Hepatocyte (in vitro differentiated cells): ENCODE results near the gene RPS21. TPM values are rescaled to one million over a fixed set of nuclear protein-coding genes. Genes with fewer than 3 reads are reported as not detected.
"Not testable (repeated sequence)": the region's sequence is repeated elsewhere in the genome, so short reads cannot be mapped to it uniquely, and the experiment has no call there.

Experiments used
- DNase-seq: peaks from one replicate; pipeline ENCODE4 v3.0.0-alpha.2; 2016; ENCODE audit warnings: low spot score
- H2AFZ ChIP-seq: fragments of 200-600 bp; sonication (generic); 2 replicates; pipeline ENCODE4 v1.6.0; 2016; ENCODE audit warnings: antibody characterized with exemption, mild to moderate bottlenecking
- H3K27ac ChIP-seq: fragments of 200-600 bp; sonication (generic); 2 replicates; pipeline ENCODE4 v1.5.1; 2016; ENCODE audit warnings: mild to moderate bottlenecking
- H3K27me3 ChIP-seq: fragments of 200-600 bp; sonication (generic); 2 replicates; pipeline ENCODE4 v1.6.1; 2016
- H3K36me3 ChIP-seq: fragments of 200-600 bp; sonication (generic); replicated peaks from 2 replicates; pipeline ENCODE4 v1.5.1; 2016; ENCODE audit warnings: low read depth; ENCODE audit not compliant: insufficient read depth
- H3K4me1 ChIP-seq: fragments of 200-600 bp; sonication (generic); 2 replicates; pipeline ENCODE4 v1.5.1; 2016; ENCODE audit warnings: mild to moderate bottlenecking, moderate library complexity; ENCODE audit not compliant: insufficient read depth
- H3K4me2 ChIP-seq: fragments of 200-600 bp; sonication (generic); 2 replicates; pipeline ENCODE4 v1.6.0; 2016
- H3K4me3 ChIP-seq: fragments of 200-600 bp; sonication (generic); 2 replicates; pipeline ENCODE4 v1.5.1; 2016; ENCODE audit warnings: mild to moderate bottlenecking
- H3K79me2 ChIP-seq: fragments of 200-600 bp; sonication (generic); 2 replicates; pipeline ENCODE4 v1.6.0; 2017; ENCODE audit warnings: mild to moderate bottlenecking
- H3K9me2 ChIP-seq: fragments of 200-600 bp; sonication (generic); replicated peaks from 2 replicates; pipeline ENCODE4 v1.6.0; 2017; ENCODE audit warnings: mild to moderate bottlenecking; ENCODE audit not compliant: insufficient read depth
- H3K9me3 ChIP-seq: fragments of 200-600 bp; sonication (generic); 2 replicates; pipeline ENCODE4 v1.5.1; 2016; ENCODE audit warnings: low read depth, mild to moderate bottlenecking
- H4K20me1 ChIP-seq: fragments of 200-600 bp; sonication (generic); 2 replicates; pipeline ENCODE4 v1.6.0; 2016; ENCODE audit warnings: mild to moderate bottlenecking; ENCODE audit not compliant: insufficient read depth, poor library complexity, severe bottlenecking
- EZH2 ChIP-seq: fragments of 200-600 bp; sonication (generic); IDR thresholded peaks from 2 replicates; pipeline ENCODE4 v1.6.1; 2016; ENCODE audit warnings: antibody characterized with exemption, mild to moderate bottlenecking, borderline replicate concordance
- EZH2phosphoT487 ChIP-seq: fragments of 200-600 bp; sonication (generic); IDR thresholded peaks from one replicate; pipeline ENCODE4 v1.6.1; 2018; ENCODE audit warnings: antibody characterized with exemption, mild to moderate bottlenecking, low read depth, moderate library complexity; ENCODE audit not compliant: unreplicated experiment, severe bottlenecking
- WGBS: methylation state at CpG from one replicate; pipeline ENCODE4 v1.1.6; 2016; ENCODE audit warnings: low lambda C conversion rate; ENCODE audit errors: missing lambda C conversion rate; 5-methylcytosine and 5-hydroxymethylcytosine counted together
- polyA plus RNA-seq: library from polyadenylated mRNA; unstranded; fragments of >200 nt; fragmentation: Nextera tagmentation; extraction: Ambion mirVana; gene quantifications from 2 replicates; pipeline ENCODE4 v1.2.1, GENCODE V29; 2016
- total RNA-seq: library from RNA; depleted of rRNA; stranded (reverse); fragments of >200 nt; gene quantifications from 2 replicates; pipeline ENCODE4 v1.2.3, GENCODE V29; 2014
- TF ChIP-seq, protein P1 (sequence below): fragments of 200-600 bp; sonication (generic); IDR thresholded peaks from 2 replicates; pipeline ENCODE4 v1.5.1; 2016; ENCODE audit warnings: antibody characterized with exemption, mild to moderate bottlenecking; ENCODE audit not compliant: poor library complexity

RPS21 gene
- total and polyA plus RNA-seq, 2 experiments from 2014 or later: 460 to 1,754 TPM

DNA sequence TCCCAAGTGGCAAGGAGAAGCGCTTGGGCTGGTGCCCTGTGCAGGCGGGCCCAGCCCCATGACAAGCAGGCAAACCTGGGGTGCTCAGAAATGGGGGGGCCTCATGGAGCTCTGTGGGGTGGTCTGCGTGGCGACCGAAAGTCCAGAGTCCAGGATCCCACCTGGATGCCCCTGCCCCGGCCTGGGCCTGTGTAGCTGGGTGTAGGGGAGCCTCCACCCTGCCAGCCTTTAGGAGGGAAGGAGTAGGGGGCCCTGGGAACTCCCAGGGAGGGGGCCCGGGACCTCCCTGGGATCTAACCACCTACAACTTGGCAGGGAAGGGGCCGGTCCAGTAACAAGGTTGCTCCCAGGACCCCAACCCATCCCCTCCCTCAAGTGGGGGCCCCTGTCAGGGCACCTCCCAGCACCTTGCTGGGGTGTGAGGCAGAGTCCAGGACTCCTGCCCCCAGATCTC is 15.3 kb upstream of the RPS21 start:
- no peak for TF ChIP-seq EZH2phosphoT487
- TF ChIP-seq, protein P1, sequence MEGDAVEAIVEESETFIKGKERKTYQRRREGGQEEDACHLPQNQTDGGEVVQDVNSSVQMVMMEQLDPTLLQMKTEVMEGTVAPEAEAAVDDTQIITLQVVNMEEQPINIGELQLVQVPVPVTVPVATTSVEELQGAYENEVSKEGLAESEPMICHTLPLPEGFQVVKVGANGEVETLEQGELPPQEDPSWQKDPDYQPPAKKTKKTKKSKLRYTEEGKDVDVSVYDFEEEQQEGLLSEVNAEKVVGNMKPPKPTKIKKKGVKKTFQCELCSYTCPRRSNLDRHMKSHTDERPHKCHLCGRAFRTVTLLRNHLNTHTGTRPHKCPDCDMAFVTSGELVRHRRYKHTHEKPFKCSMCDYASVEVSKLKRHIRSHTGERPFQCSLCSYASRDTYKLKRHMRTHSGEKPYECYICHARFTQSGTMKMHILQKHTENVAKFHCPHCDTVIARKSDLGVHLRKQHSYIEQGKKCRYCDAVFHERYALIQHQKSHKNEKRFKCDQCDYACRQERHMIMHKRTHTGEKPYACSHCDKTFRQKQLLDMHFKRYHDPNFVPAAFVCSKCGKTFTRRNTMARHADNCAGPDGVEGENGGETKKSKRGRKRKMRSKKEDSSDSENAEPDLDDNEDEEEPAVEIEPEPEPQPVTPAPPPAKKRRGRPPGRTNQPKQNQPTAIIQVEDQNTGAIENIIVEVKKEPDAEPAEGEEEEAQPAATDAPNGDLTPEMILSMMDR: no peak
- no peak for TF ChIP-seq EZH2
- H4K20me1 ChIP-seq: no peaks in the 10 kb centered on the region
- no peak overlapping the region for H3K27ac ChIP-seq
- H3K9me3 ChIP-seq: no peaks in the 10 kb centered on the region
- DNase-seq: no peak
- no peaks in the 10 kb centered on the region for H3K36me3 ChIP-seq
- H3K4me1 ChIP-seq: peaks cover 61% of the 10 kb centered on the region
- H3K4me3 ChIP-seq: no peak overlapping the region
- WGBS: 97% methylated on average over 8 of the region's 8 CpGs
- H3K4me2 ChIP-seq: no peak overlapping the region
- H3K79me2 ChIP-seq: peaks cover 2% of the 10 kb centered on the region
- no peaks in the 10 kb centered on the region for H3K9me2 ChIP-seq
- H2AFZ ChIP-seq: no peak overlapping the region
- no peaks in the 10 kb centered on the region for H3K27me3 ChIP-seq

DNA sequence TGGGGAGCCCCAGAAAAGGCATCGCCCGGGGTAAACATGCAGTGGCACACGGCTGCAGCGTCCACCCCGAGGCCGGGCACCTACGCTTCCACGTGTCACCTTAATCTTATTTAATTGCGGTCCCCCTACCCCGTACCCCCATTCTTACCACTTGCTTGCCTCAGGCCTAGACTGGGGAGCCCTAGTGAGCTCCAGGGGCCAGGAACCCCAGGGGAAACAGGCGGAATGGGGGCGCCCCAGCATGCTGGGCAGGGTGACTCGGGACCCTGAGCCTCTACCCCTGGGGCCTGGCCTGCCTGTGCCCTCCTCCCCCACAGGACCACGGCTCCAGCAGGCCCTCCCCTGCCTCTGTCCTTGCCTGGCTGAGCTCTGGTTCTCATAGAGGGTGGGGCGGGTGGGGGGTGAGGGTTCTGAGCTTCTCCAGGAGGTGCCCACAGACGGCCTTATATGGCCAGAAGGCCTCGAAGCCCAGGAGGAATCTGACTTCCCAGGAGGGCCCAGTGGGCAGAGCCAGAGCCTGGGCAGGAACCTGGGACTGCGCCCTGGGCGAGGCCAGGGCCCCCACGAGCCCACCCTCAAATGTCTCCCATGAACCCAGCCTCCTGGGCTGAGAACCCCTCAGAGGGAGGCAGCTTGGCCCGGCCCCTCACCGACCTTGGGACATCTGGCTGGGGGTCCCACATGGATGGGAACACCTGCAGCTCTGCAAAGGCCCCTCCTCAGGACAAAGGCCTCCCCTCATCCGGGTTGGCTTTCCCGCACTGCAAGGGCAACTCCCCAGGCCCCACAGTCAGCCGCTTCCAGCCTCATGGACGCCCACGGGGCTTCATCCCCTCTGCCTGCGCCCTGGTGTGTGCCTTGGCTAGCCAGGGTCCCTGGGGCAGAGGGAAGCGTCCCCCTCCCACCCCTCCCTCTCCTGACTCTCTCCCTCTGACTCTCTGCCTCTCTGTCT is 14.6 kb upstream of the RPS21 start:
- Histone ChIP-seq H3K9me2 (no peaks in the 10 kb centered on the region), H3K4me3 (no peak overlapping the region), H4K20me1 (no peaks in the 10 kb centered on the region), H3K27me3 (no peaks in the 10 kb centered on the region), H3K27ac (no peak overlapping the region), H3K36me3 (no peaks in the 10 kb centered on the region), H3K79me2 (no peaks in the 10 kb centered on the region), H3K4me1 (peaks cover 67% of the 10 kb centered on the region), H3K9me3 (no peaks in the 10 kb centered on the region), H3K4me2 (no peak overlapping the region), H2AFZ (no peak overlapping the region)
- TF ChIP-seq EZH2phosphoT487 (no peak), EZH2 (no peak)
- TF ChIP-seq, protein P1: no peak
- no peak for DNase-seq
- 95% methylated on average over 25 of the region's 29 CpGs for WGBS

DNA sequence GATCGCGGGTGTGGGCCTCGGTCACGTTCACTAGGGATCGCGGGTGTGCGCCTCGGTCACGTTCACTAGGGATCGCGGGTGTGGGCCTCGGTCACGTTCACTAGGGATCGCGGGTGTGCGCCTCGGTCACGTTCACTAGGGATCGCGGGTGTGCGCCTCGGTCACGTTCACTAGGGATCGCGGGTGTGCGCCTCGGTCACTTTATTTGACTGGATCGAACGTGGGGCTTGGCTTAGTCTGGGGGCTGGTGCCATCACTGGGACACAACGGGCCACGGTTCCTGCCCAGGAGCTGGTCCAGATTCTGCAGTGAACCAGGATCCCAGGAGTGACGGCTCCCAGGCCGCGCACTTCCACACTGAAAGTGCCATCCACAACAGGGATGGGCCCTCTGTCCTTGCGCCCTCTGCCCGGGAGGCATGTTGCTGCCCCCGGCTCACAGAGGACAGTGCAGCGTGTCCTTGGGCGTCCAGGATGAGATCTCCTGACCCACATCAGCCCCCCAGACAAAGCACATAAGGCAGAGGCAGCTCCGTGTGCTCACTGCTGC is 13.2 kb upstream of the RPS21 start:
- H3K4me2 ChIP-seq, H4K20me1 ChIP-seq, H3K9me3 ChIP-seq, H3K27me3 ChIP-seq, H3K79me2 ChIP-seq, H3K27ac ChIP-seq, H3K4me3 ChIP-seq, H2AFZ ChIP-seq, H3K36me3 ChIP-seq, H3K9me2 ChIP-seq, DNase-seq: not testable (repeated sequence)
- peaks cover 66% of the 10 kb centered on the region for H3K4me1 ChIP-seq
- 99% methylated on average over 23 of the region's 40 CpGs for WGBS
